Measurements from ENCODE around the gene TCF12.
A peak's percentile ranks its signal among the peaks of the same experiment; 100 is the strongest.

Gene TCF12

GRCh38 chr15:57061696-57062095, 143.3 kb downstream of the TCF12 start:
- H3K36me3 ChIP-seq: no peaks in the 10 kb centered on the region
- no peak overlapping the region for H3K4me3 ChIP-seq (ENCODE audit: low read depth, low read length)
- no peaks in the 10 kb centered on the region; the same call in 1 of the 2 replicates for H3K27me3 ChIP-seq
- H3K9me3 ChIP-seq: no peaks in the 10 kb centered on the region
- DNase-seq: no peak
- TF ChIP-seq CTCF (IDR thresholded peaks at IDR 0.05; ENCODE audit: low read depth, low read length): no peak
- no peaks in the 10 kb centered on the region; the same call in 1 of the 2 replicates for H3K4me1 ChIP-seq

GRCh38 chr15:57064033-57064432, 145.6 kb downstream of the TCF12 start:
- Histone ChIP-seq H3K4me1 (no peaks in the 10 kb centered on the region), H3K36me3 (no peaks in the 10 kb centered on the region), H3K27me3 (no peaks in the 10 kb centered on the region; the same call in 1 of the 2 replicates), H3K9me3 (no peaks in the 10 kb centered on the region), H3K4me3 (ENCODE audit: low read depth, low read length) (no peak overlapping the region)
- TF ChIP-seq CTCF (IDR thresholded peaks at IDR 0.05; ENCODE audit: low read depth, low read length): no peak
- DNase-seq: no peak

- no peak overlapping the region for H3K4me3 ChIP-seq (ENCODE audit: low read depth, low read length)
- no peaks in the 10 kb centered on the region; the same call in 1 of the 2 replicates for H3K27me3 ChIP-seq
- no peaks in the 10 kb centered on the region; the same call in 1 of the 2 replicates for H3K4me1 ChIP-seq
- DNase-seq: no peak
- no peaks in the 10 kb centered on the region for H3K36me3 ChIP-seq
- no peaks in the 10 kb centered on the region for H3K9me3 ChIP-seq
- TF ChIP-seq CTCF (IDR thresholded peaks at IDR 0.05; ENCODE audit: low read depth, low read length): no peak
Observed at GRCh38 chr15:57069423-57069822, 151.0 kb downstream of the TCF12 start.

- H3K27me3 ChIP-seq: no peaks in the 10 kb centered on the region; the same call in 1 of the 2 replicates
- H3K4me1 ChIP-seq: no peaks in the 10 kb centered on the region; the same call in 1 of the 2 replicates
- TF ChIP-seq CTCF (IDR thresholded peaks at IDR 0.05; ENCODE audit: low read depth, low read length): no peak
- H3K36me3 ChIP-seq: no peaks in the 10 kb centered on the region
- no peaks in the 10 kb centered on the region for H3K9me3 ChIP-seq
- H3K4me3 ChIP-seq (ENCODE audit: low read depth, low read length): no peak overlapping the region
- DNase-seq: no peak
Observed at GRCh38 chr15:57070674-57071073, 152.2 kb downstream of the TCF12 start.

GRCh38 chr15:57079446-57079845, 161.0 kb downstream of the TCF12 start:
- Histone ChIP-seq H3K9me3 (no peaks in the 10 kb centered on the region), H3K27me3 (no peaks in the 10 kb centered on the region), H3K36me3 (no peaks in the 10 kb centered on the region), H3K4me3 (ENCODE audit: low read depth, low read length) (no peak overlapping the region), H3K4me1 (0 out of 2 replicates have a peak, but pooled peaks cover 2% of the 10 kb centered on the region)
- TF ChIP-seq CTCF (IDR thresholded peaks at IDR 0.05; ENCODE audit: low read depth, low read length): no peak
- DNase-seq: no peak

- H3K27me3 ChIP-seq: no peaks in the 10 kb centered on the region
- no peak overlapping the region for H3K4me3 ChIP-seq (ENCODE audit: low read depth, low read length)
- DNase-seq: no peak
- TF ChIP-seq CTCF (IDR thresholded peaks at IDR 0.05; ENCODE audit: low read depth, low read length): peak; percentile 32; the same call in 1 of the 2 replicates
- no peaks in the 10 kb centered on the region for H3K36me3 ChIP-seq
- H3K4me1 ChIP-seq: 0 out of 2 replicates have a peak, but pooled peaks cover 2% of the 10 kb centered on the region
- no peaks in the 10 kb centered on the region for H3K9me3 ChIP-seq
Observed at GRCh38 chr15:57079931-57080620, 161.6 kb downstream of the TCF12 start.
